K562 (cell line): ENCODE measurements around the gene DLST. TPM values are rescaled to one million over a fixed set of nuclear protein-coding genes. Genes with fewer than 3 reads are reported as not detected.

ENCODE experiments used
- ATAC-seq: fragments of 200-7000 bp; cut with Tn5 transposase; 3 replicates; pipeline ENCODE4 v1.9.1; 2020; ENCODE audit warnings: moderate library complexity
- BruUV-seq: library from RNA; stranded (reverse); fragments of 400-500 nt; replicated peaks from 2 replicates; lab custom pipeline; 2021; lab: Mats Ljungman, UMichigan
- CTCF ChIA-PET: fragments of 300-600 bp; formaldehyde crosslinking; extraction: SDS; loops from one replicate; lab custom pipeline; 2021; ENCODE audit warnings: low intra/inter-chr PET ratio; lab: Yijun Ruan, JAX
- POLR2A ChIA-PET: fragments of 300-600, 350-650 bp; sonication (Branson Sonifier 250); formaldehyde crosslinking; extraction: SDS; loops from one replicate; lab custom pipeline; 2021; ENCODE audit warnings: antibody characterized with exemption, inconsistent platforms; lab: Yijun Ruan, JAX
- DNase-seq, 4 experiments: peaks; one replicate each; pipeline versions ENCODE4 v3.0.0 to v3.0.0-alpha.2; 2011 to 2018; ENCODE audit warnings: low spot score in 3 of 4, mixed read lengths in 3 of 4; ENCODE audit errors: extremely low read depth in 1 of 4
- FAIRE-seq: peaks from 2 replicates; lab custom pipeline; 2011; peaks lifted over from hg19 to GRCh38; lab: Jason Lieb, UNC
- H2AFZ ChIP-seq: 2 replicates; pipeline ENCODE4 v1.6.0; 2011; ENCODE audit warnings: low read depth, low read length, control low read depth, inconsistent platforms
- H3K27ac ChIP-seq: fragments of 200-600 bp; 3 replicates; pipeline ENCODE4 v1.8.0; 2011; ENCODE audit warnings: low read depth, mild to moderate bottlenecking, control low read depth, inconsistent platforms, low read length, moderate library complexity, mixed read lengths; ENCODE audit errors: extremely low read depth
- H3K27me3 ChIP-seq, 2 experiments: fragments of 300-600 bp in 1 of 2; 2 replicates in 1 of 2; 3 replicates in 1 of 2; pipeline versions ENCODE4 v1.6.0 to v1.8.0; 2011; ENCODE audit warnings: inconsistent platforms in 2 of 2, low read length in 2 of 2, mild to moderate bottlenecking in 1 of 2, mixed read lengths in 1 of 2, moderate library complexity in 1 of 2; ENCODE audit not compliant: control insufficient read depth in 2 of 2, insufficient read depth in 2 of 2
- H3K36me3 ChIP-seq: fragments of 300-600 bp; 3 replicates; pipeline ENCODE4 v1.8.0; 2011; ENCODE audit warnings: mild to moderate bottlenecking, low read length, inconsistent platforms; ENCODE audit not compliant: control insufficient read depth, insufficient read depth
- H3K4me1 ChIP-seq, 2 experiments: fragments of 200-600 bp in 1 of 2; replicated peaks in 1 of 2; 2 replicates in 1 of 2; 3 replicates in 1 of 2; pipeline versions ENCODE4 v1.5.1 to v1.8.0; 2011; ENCODE audit warnings: inconsistent platforms in 2 of 2, low read length in 2 of 2, mild to moderate bottlenecking in 1 of 2, mixed read lengths in 1 of 2, moderate library complexity in 1 of 2; ENCODE audit not compliant: control insufficient read depth in 2 of 2, insufficient read depth in 2 of 2
- H3K4me2 ChIP-seq: 2 replicates; pipeline ENCODE4 v1.6.1; 2011; ENCODE audit warnings: low read length, control low read depth, inconsistent platforms, mixed read lengths; ENCODE audit not compliant: insufficient read depth
- H3K4me3 ChIP-seq: fragments of 200-600 bp; sonication (generic), shearing (Covaris generic); 2 replicates; pipeline ENCODE4 v1.5.1; 2016; ENCODE audit warnings: control low read depth, inconsistent platforms
- H3K79me2 ChIP-seq: fragments of 200-600 bp; 3 replicates; pipeline ENCODE4 v1.8.0; 2011; ENCODE audit warnings: low read length, inconsistent platforms; ENCODE audit not compliant: control insufficient read depth, insufficient read depth
- H3K9ac ChIP-seq, 2 experiments: 2 replicates each; pipeline versions ENCODE4 v1.6.0 to v1.6.1; 2011; ENCODE audit warnings: low read depth in 2 of 2, low read length in 2 of 2, control low read depth in 1 of 2, inconsistent platforms in 1 of 2, mild to moderate bottlenecking in 1 of 2, mixed read lengths in 1 of 2; ENCODE audit not compliant: insufficient read depth in 1 of 2
- H3K9me1 ChIP-seq: one replicate; pipeline ENCODE4 v1.6.0; 2011; ENCODE audit warnings: inconsistent platforms, mild to moderate bottlenecking, low read length, moderate library complexity; ENCODE audit not compliant: control insufficient read depth, insufficient read depth
- H3K9me3 ChIP-seq: replicated peaks from 2 replicates; pipeline ENCODE4 v1.5.1; 2011; ENCODE audit warnings: low read depth, low read length, inconsistent platforms; ENCODE audit not compliant: control insufficient read depth, insufficient read depth
- H4K20me1 ChIP-seq: replicated peaks from 2 replicates; pipeline ENCODE4 v1.6.1; 2011; ENCODE audit warnings: low read length, inconsistent platforms, mixed read lengths; ENCODE audit not compliant: control insufficient read depth, insufficient read depth
- DPF2 ChIP-seq: fragments of 450-650 bp; IDR thresholded peaks from 2 replicates; pipeline ENCODE4 v1.6.1; 2016
- ESRRB ChIP-seq: fragments of 250-450 bp; sonication (Bioruptor Pico); IDR thresholded peaks from 2 replicates; pipeline ENCODE4 v1.5.0; 2020; ENCODE audit warnings: mild to moderate bottlenecking, moderate library complexity, borderline replicate concordance
- FOXO4 ChIP-seq: fragments of 450-650 bp; formaldehyde crosslinking; IDR thresholded peaks from 2 replicates; pipeline ENCODE4 v1.4.0; 2020; ENCODE audit warnings: mild to moderate bottlenecking, moderate library complexity
- ILF3 ChIP-seq: fragments of 450-650 bp; IDR thresholded peaks from 2 replicates; pipeline ENCODE4 v1.6.1; 2018; ENCODE audit warnings: antibody characterized with exemption, mild to moderate bottlenecking, moderate library complexity, borderline replicate concordance
- KLF10 ChIP-seq: fragments of 250-450 bp; sonication (Bioruptor Pico); IDR thresholded peaks from 2 replicates; pipeline ENCODE4 v1.6.1; 2021; ENCODE audit warnings: matching md5 sums
- MBD2 ChIP-seq: sonication (generic); IDR thresholded peaks from 2 replicates; pipeline ENCODE4 v1.6.1; 2016; ENCODE audit warnings: low read depth, borderline replicate concordance
- OTX1 ChIP-seq: fragments of 450-650 bp; formaldehyde crosslinking; IDR thresholded peaks from 2 replicates; pipeline ENCODE4 v1.4.0; 2022; ENCODE audit warnings: mild to moderate bottlenecking
- RBBP5 ChIP-seq: fragments of 200-600 bp; sonication (generic); IDR thresholded peaks from 2 replicates; pipeline ENCODE4 v1.6.1; 2012; ENCODE audit warnings: borderline replicate concordance, mild to moderate bottlenecking, low read length, control low read depth, inconsistent platforms; ENCODE audit not compliant: insufficient read depth, poor library complexity, severe bottlenecking
- SETDB1 ChIP-seq: IDR thresholded peaks from one replicate; pipeline ENCODE4 v1.6.1; 2012; ENCODE audit warnings: low read length, control low read depth, inconsistent platforms
- SP2 ChIP-seq: IDR thresholded peaks from 2 replicates; pipeline ENCODE4 v1.6.1; 2011; ENCODE audit warnings: mild to moderate bottlenecking, low read depth, low read length, moderate library complexity; ENCODE audit not compliant: poor library complexity, severe bottlenecking; ENCODE audit errors: extremely low read depth
- STAT5A ChIP-seq: IDR thresholded peaks from 2 replicates; pipeline ENCODE4 v1.6.1; 2012; ENCODE audit warnings: low read length, inconsistent platforms, borderline replicate concordance
- TFAM ChIP-seq: fragments of 250-450 bp; sonication (Bioruptor Pico); conservative IDR thresholded peaks from 2 replicates; pipeline ENCODE4 v1.5.0; 2021; ENCODE audit warnings: mild to moderate bottlenecking, moderate library complexity
- ZFP36 ChIP-seq: fragments of 150-350 bp; IDR thresholded peaks from 2 replicates; pipeline ENCODE4 v1.6.1; 2018; ENCODE audit warnings: low read length, low read depth; ENCODE audit not compliant: partially characterized antibody
- ZNF324 ChIP-seq: fragments of 250-450 bp; sonication (Bioruptor Pico); IDR thresholded peaks from 2 replicates; pipeline ENCODE4 v1.4.0; 2020; ENCODE audit warnings: mild to moderate bottlenecking
- ZNF584 ChIP-seq: fragments of 200-800 bp; sonication (Bioruptor generic); IDR thresholded peaks from 2 replicates; pipeline ENCODE4 v1.6.1; 2016; ENCODE audit warnings: low read depth, mild to moderate bottlenecking, missing genetic modification characterization, missing compliant biosample characterization
- ZNF830 ChIP-seq: fragments of 250-450 bp; sonication (Bioruptor Pico); IDR thresholded peaks from 2 replicates; pipeline ENCODE4 v1.5.0; 2021; ENCODE audit warnings: mild to moderate bottlenecking
- WGBS: fragments of 100-300 bp; shearing (Covaris generic); methylation state at CpG from one replicate; pipeline ENCODE4 v1.1.6; 2016; ENCODE audit warnings: low coverage, mixed read lengths; ENCODE audit not compliant: insufficient coverage; ENCODE audit errors: missing lambda C conversion rate; 5-methylcytosine and 5-hydroxymethylcytosine counted together
- in situ Hi-C: fragments of 300-500 bp; cut with MboI; formaldehyde crosslinking; loops from 4 replicates; pipeline ENCODE4 v1.15.0; 2018; ENCODE audit warnings: inconsistent platforms, mixed read lengths
- intact Hi-C: fragments of 100-400 bp; cut with micrococcal nuclease; formaldehyde crosslinking; loops from 2 replicates; pipeline ENCODE4 v1.14.2; 2022
- polyA plus RNA-seq, 8 experiments: library from polyadenylated mRNA; depleted of rRNA in 4 of 8; stranded (reverse) in 5 of 8; unstranded in 3 of 8; fragments of >200 nt; fragmentation: Nextera tagmentation in 2 of 8; fragmentation: Illumina TruSeq in 1 of 8; extraction: Ambion mirVana in 2 of 8; extraction: Trizol in 1 of 8; gene quantifications; 2 replicates each; pipeline versions ENCODE4 v1.2.1 to v1.2.3, GENCODE V29; 2011 to 2014; ENCODE audit warnings: inconsistent platforms in 1 of 8, missing spikeins in 1 of 8
- total RNA-seq, 7 experiments: library from RNA; depleted of rRNA in 6 of 7; stranded (reverse); fragments of >200 nt in 6 of 7; fragmentation: Illumina TruSeq in 2 of 7; extraction: Trizol in 2 of 7; gene quantifications; 2 replicates each; pipeline versions ENCODE4 v1.2.1 to v1.2.3, GENCODE V29; 2011 to 2021; ENCODE audit warnings: low replicate concordance in 1 of 7
- TF ChIP-seq, protein P1 (sequence below): IDR thresholded peaks from 2 replicates; pipeline ENCODE4 v1.6.1; 2011; ENCODE audit not compliant: insufficient read length; ENCODE audit errors: extremely low read depth
- TF ChIP-seq, protein P2 (sequence below), 2 experiments: fragments of 450-650 bp in 1 of 2; sonication (generic) in 1 of 2; formaldehyde crosslinking; conservative IDR thresholded peaks; 2 replicates each; pipeline versions ENCODE4 v1.4.0 to v1.8.1; 2020 to 2022; ENCODE audit warnings: mild to moderate bottlenecking in 1 of 2, missing genetic modification reagents in 1 of 2

DLST gene
- total and polyA plus RNA-seq, 9 of the 15 experiments (the other 6 are each of a cell fraction or from before 2014, with no cell fraction given) = 3.0 to 73.7 (median 45.4) TPM

GRCh38 chr14:74853581-74853980 lies 28.1 kb upstream of the DLST start:
- WGBS = no CpG with 5 or more reads among the region's 4 CpGs
- no peak for FAIRE-seq
- no peak overlapping the region for H3K4me2 ChIP-seq
- POLR2A ChIA-PET = interaction anchor here (0.8 to 2.9 kb wide), 3 partner anchors 8 to 63 kb away, joined by 3 to 11 read pairs (median 4); no protein-coding TSS in a partner anchor
- H2AFZ ChIP-seq = no peak overlapping the region
- intact Hi-C loops = no loop called here
- no peak overlapping the region for H3K4me3 ChIP-seq
- BruUV-seq = no TSS peak
- in situ Hi-C loops = no loop called here
- no peaks in the 10 kb centered on the region for H3K27me3 ChIP-seq
- no peak overlapping the region for H3K27ac ChIP-seq
- no peaks in the 10 kb centered on the region for H3K9me3 ChIP-seq
- H3K79me2 ChIP-seq = no peaks in the 10 kb centered on the region
- CTCF ChIA-PET = no interaction called here
- peaks cover 6 to 13% of the 10 kb centered on the region in 2 experiments; a peak in 4 of 5 replicates for H3K4me1 ChIP-seq
- H3K9me1 ChIP-seq = no peaks in the 10 kb centered on the region
- no peaks in the 10 kb centered on the region for H3K36me3 ChIP-seq
- TF ChIP-seq STAT5A (no peak), TFAM (CRISPR knock-in tag) (no peak), KLF10 (CRISPR knock-in tag) (no peak), SP2 (no peak), ILF3 (no peak), RBBP5 (no peak), ESRRB (no peak), OTX1 (CRISPR knock-in tag) (no peak), ZFP36 (no peak), SETDB1 (no peak), FOXO4 (CRISPR knock-in tag) (no peak), ZNF324 (CRISPR knock-in tag) (no peak), ZNF830 (CRISPR knock-in tag) (no peak), ZNF584 (CRISPR knock-in tag) (no peak), DPF2 (no peak), MBD2 (no peak)
- TF ChIP-seq, protein P1, sequence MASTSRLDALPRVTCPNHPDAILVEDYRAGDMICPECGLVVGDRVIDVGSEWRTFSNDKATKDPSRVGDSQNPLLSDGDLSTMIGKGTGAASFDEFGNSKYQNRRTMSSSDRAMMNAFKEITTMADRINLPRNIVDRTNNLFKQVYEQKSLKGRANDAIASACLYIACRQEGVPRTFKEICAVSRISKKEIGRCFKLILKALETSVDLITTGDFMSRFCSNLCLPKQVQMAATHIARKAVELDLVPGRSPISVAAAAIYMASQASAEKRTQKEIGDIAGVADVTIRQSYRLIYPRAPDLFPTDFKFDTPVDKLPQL = no peak
- TF ChIP-seq, protein P2, sequence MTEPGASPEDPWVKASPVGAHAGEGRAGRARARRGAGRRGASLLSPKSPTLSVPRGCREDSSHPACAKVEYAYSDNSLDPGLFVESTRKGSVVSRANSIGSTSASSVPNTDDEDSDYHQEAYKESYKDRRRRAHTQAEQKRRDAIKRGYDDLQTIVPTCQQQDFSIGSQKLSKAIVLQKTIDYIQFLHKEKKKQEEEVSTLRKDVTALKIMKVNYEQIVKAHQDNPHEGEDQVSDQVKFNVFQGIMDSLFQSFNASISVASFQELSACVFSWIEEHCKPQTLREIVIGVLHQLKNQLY (CRISPR knock-in tag; conservative IDR thresholded peaks at IDR 0.05) = no peak
- no peak overlapping the region for H3K9ac ChIP-seq
- peak in 1 of 4 experiments; percentile 21 for DNase-seq
- ATAC-seq = peak; percentile 49; the same call in 2 of the 3 replicates
- H4K20me1 ChIP-seq = no peaks in the 10 kb centered on the region; the same call in 1 of the 2 replicates
